H1 (cell line): ENCODE measurements around the gene KLHL33. TPM values are rescaled to one million over a fixed set of nuclear protein-coding genes. Genes with fewer than 3 reads are reported as not detected.
"Not testable (repeated sequence)": the region's sequence is repeated elsewhere in the genome, so short reads cannot be mapped to it uniquely, and the experiment has no call there.

ENCODE experiments used
- CTCF ChIA-PET: fragments of 300-600 bp; sonication (Branson Sonifier 250); formaldehyde crosslinking; loops from one replicate; lab custom pipeline; 2021; ENCODE audit not compliant: partially characterized antibody; lab: Charles Lee
- POLR2A ChIA-PET: fragments of 300-600 bp; sonication (Branson Sonifier 250); formaldehyde crosslinking; loops from one replicate; lab custom pipeline; 2021; ENCODE audit warnings: inconsistent platforms; ENCODE audit not compliant: partially characterized antibody; lab: Charles Lee
- DNase-seq, 2 experiments: peaks; one replicate each; pipeline versions ENCODE4 v3.0.0 to v3.0.0-alpha.2; 2010 to 2022; ENCODE audit warnings: low spot score in 2 of 2, low read depth in 1 of 2, mixed read lengths in 1 of 2
- FAIRE-seq: peaks from 2 replicates; lab custom pipeline; 2011; peaks lifted over from hg19 to GRCh38; lab: Jason Lieb, UNC
- H2AFZ ChIP-seq: 2 replicates; pipeline ENCODE4 v1.8.1; 2012; ENCODE audit warnings: low read length, inconsistent platforms
- H2AK5ac ChIP-seq: 2 replicates; pipeline ENCODE4 v1.6.1; 2013; ENCODE audit warnings: low read depth, low read length
- H2BK120ac ChIP-seq: replicated peaks from 2 replicates; pipeline ENCODE3; 2013; ENCODE audit warnings: low read depth, low read length, inconsistent platforms
- H2BK12ac ChIP-seq: 2 replicates; pipeline ENCODE4 v1.6.1; 2013; ENCODE audit warnings: low read depth, low read length
- H2BK15ac ChIP-seq: 2 replicates; pipeline ENCODE4 v1.6.1; 2013; ENCODE audit warnings: low read length
- H2BK20ac ChIP-seq: 2 replicates; pipeline ENCODE4 v1.6.1; 2013; ENCODE audit warnings: low read length
- H2BK5ac ChIP-seq: 2 replicates; pipeline ENCODE4 v1.6.1; 2013; ENCODE audit warnings: low read depth, low read length
- H3K14ac ChIP-seq: 2 replicates; pipeline ENCODE4 v1.6.1; 2013; ENCODE audit warnings: inconsistent platforms; ENCODE audit not compliant: insufficient read length
- H3K18ac ChIP-seq: 2 replicates; pipeline ENCODE4 v1.6.1; 2013; ENCODE audit warnings: low read length; ENCODE audit errors: extremely low read depth
- H3K23ac ChIP-seq: 2 replicates; pipeline ENCODE4 v1.6.1; 2013; ENCODE audit warnings: inconsistent platforms; ENCODE audit not compliant: insufficient read length
- H3K23me2 ChIP-seq: 2 replicates; pipeline ENCODE4 v1.6.1; 2013; ENCODE audit warnings: low read depth, low read length
- H3K27ac ChIP-seq: 2 replicates; pipeline ENCODE4 v1.6.1; 2011; ENCODE audit warnings: low read depth, low read length, inconsistent platforms
- H3K27me3 ChIP-seq, 4 experiments: replicated peaks in 1 of 4; 1 replicate in 1 of 4; 2 replicates in 3 of 4; pipeline versions ENCODE4 v1.6.1 to v1.8.1; 2011 to 2013; ENCODE audit warnings: low read length in 3 of 4, mild to moderate bottlenecking in 3 of 4, inconsistent platforms in 2 of 4, mixed read lengths in 2 of 4, moderate library complexity in 1 of 4; ENCODE audit not compliant: control insufficient read depth in 3 of 4, insufficient read depth in 3 of 4; ENCODE audit errors: extremely low read depth in 1 of 4
- H3K36me3 ChIP-seq, 4 experiments: 2 replicates each; pipeline versions ENCODE4 v1.6.1 to v1.8.1; 2011 to 2013; ENCODE audit warnings: mild to moderate bottlenecking in 4 of 4, low read length in 3 of 4, moderate library complexity in 2 of 4, control low read depth in 1 of 4, inconsistent platforms in 1 of 4; ENCODE audit not compliant: insufficient read depth in 4 of 4, control insufficient read depth in 2 of 4
- H3K4ac ChIP-seq: replicated peaks from 2 replicates; pipeline ENCODE3; 2013; ENCODE audit warnings: low read length, low read depth, mixed read lengths, inconsistent platforms; ENCODE audit not compliant: insufficient read length
- H3K4me1 ChIP-seq, 4 experiments: replicated peaks in 1 of 4; 1 replicate in 1 of 4; 2 replicates in 3 of 4; pipeline versions ENCODE4 v1.6.1 to v1.8.1; 2011 to 2013; ENCODE audit warnings: low read length in 3 of 4, inconsistent platforms in 2 of 4, mixed read lengths in 1 of 4; ENCODE audit not compliant: insufficient read depth in 4 of 4, control insufficient read depth in 3 of 4
- H3K4me2 ChIP-seq, 2 experiments: 2 replicates each; pipeline versions ENCODE4 v1.6.1 to v1.8.1; 2011 to 2013; ENCODE audit warnings: low read depth in 2 of 2, low read length in 2 of 2, control low read depth in 1 of 2, inconsistent platforms in 1 of 2, mild to moderate bottlenecking in 1 of 2; ENCODE audit not compliant: insufficient read depth in 1 of 2
- H3K4me3 ChIP-seq, 4 experiments: fragments of 200-600, 300-600 bp in 1 of 4; sonication (generic), shearing (Covaris generic), sonication (Bioruptor Twin) in 1 of 4; 2 replicates each; pipeline versions ENCODE4 v1.5.1 to v1.8.1; 2011 to 2016; ENCODE audit warnings: low read length in 4 of 4, low read depth in 3 of 4, control low read depth in 2 of 4, inconsistent platforms in 2 of 4, mild to moderate bottlenecking in 2 of 4, mixed read lengths in 1 of 4, moderate library complexity in 1 of 4; ENCODE audit not compliant: insufficient read depth in 2 of 4; ENCODE audit errors: extremely low read depth in 1 of 4
- H3K56ac ChIP-seq: replicated peaks from 2 replicates; pipeline ENCODE3; 2013; ENCODE audit warnings: low read depth, mild to moderate bottlenecking, mixed read lengths, low read length, inconsistent platforms; ENCODE audit not compliant: insufficient read length
- H3K79me1 ChIP-seq: 2 replicates; pipeline ENCODE4 v1.6.1; 2013; ENCODE audit warnings: low read depth, low read length, control low read depth
- H3K79me2 ChIP-seq, 2 experiments: 2 replicates each; pipeline versions ENCODE4 v1.6.1 to v1.8.1; 2012 to 2013; ENCODE audit warnings: low read length in 2 of 2, mild to moderate bottlenecking in 2 of 2, inconsistent platforms in 1 of 2; ENCODE audit not compliant: insufficient read depth in 2 of 2, control insufficient read depth in 1 of 2
- H3K9ac ChIP-seq, 4 experiments: replicated peaks in 1 of 4; 1 replicate in 1 of 4; 2 replicates in 3 of 4; pipeline versions ENCODE4 v1.6.1 to v1.8.1; 2011 to 2013; ENCODE audit warnings: low read depth in 3 of 4, low read length in 3 of 4, control low read depth in 2 of 4, mild to moderate bottlenecking in 2 of 4, moderate library complexity in 2 of 4, inconsistent platforms in 1 of 4; ENCODE audit errors: extremely low read depth in 1 of 4
- H3K9me3 ChIP-seq, 2 experiments: 2 replicates each; pipeline versions ENCODE4 v1.6.1 to v1.8.1; 2012 to 2013; ENCODE audit warnings: mild to moderate bottlenecking in 2 of 2, moderate library complexity in 2 of 2, control low read depth in 1 of 2, inconsistent platforms in 1 of 2, low read depth in 1 of 2, low read length in 1 of 2, mixed read lengths in 1 of 2; ENCODE audit not compliant: insufficient read depth in 2 of 2
- H4K20me1 ChIP-seq, 2 experiments: replicated peaks in 1 of 2; 2 replicates each; pipeline versions ENCODE3 to v1.8.1; 2011 to 2013; ENCODE audit warnings: inconsistent platforms in 2 of 2, low read length in 2 of 2, mild to moderate bottlenecking in 1 of 2; ENCODE audit not compliant: insufficient read depth in 2 of 2, control insufficient read depth in 1 of 2
- H4K5ac ChIP-seq: 2 replicates; pipeline ENCODE4 v1.6.1; 2013; ENCODE audit warnings: low read length, low read depth, mixed read lengths, inconsistent platforms; ENCODE audit not compliant: insufficient read length
- H4K8ac ChIP-seq: 2 replicates; pipeline ENCODE4 v1.8.0; 2013; ENCODE audit warnings: mild to moderate bottlenecking, moderate library complexity, low read length, inconsistent platforms; ENCODE audit not compliant: insufficient read depth; ENCODE audit errors: extremely low read depth
- H4K91ac ChIP-seq: replicated peaks from 2 replicates; pipeline ENCODE3; 2013; ENCODE audit warnings: low read length, mixed read lengths, inconsistent platforms; ENCODE audit not compliant: insufficient read length
- TBP ChIP-seq: IDR thresholded peaks from 2 replicates; pipeline ENCODE4 v1.6.1; 2011; ENCODE audit warnings: low read depth, low read length, improper control_type of control experiment
- WGBS, 2 experiments: shearing (Covaris generic) in 1 of 2; methylation state at CpG; one replicate each; pipeline versions ENCODE4 v1.1.6 to v1.1.7; 2013 to 2015; ENCODE audit warnings: low lambda C conversion rate in 2 of 2, mixed read lengths in 2 of 2, inconsistent platforms in 1 of 2, low coverage in 1 of 2, missing lambda C conversion rate in 1 of 2; ENCODE audit not compliant: insufficient replicate concordance in 2 of 2, insufficient coverage in 1 of 2, insufficient read length in 1 of 2; ENCODE audit errors: extremely low coverage in 1 of 2, missing lambda C conversion rate in 1 of 2; 5-methylcytosine and 5-hydroxymethylcytosine counted together
- polyA plus RNA-seq, 7 experiments: library from polyadenylated mRNA; depleted of rRNA in 3 of 7; stranded (reverse) in 5 of 7; unstranded in 2 of 7; fragments of >200 nt in 5 of 7; fragments of 200-250 nt in 2 of 7; gene quantifications; 1 replicate in 5 of 7; 2 replicates in 1 of 7; 4 replicates in 1 of 7; pipeline versions ENCODE4 v1.2.1 to v1.2.3, GENCODE V29; 2011 to 2013; ENCODE audit warnings: missing spikeins in 2 of 7, mixed read lengths in 2 of 7
- total RNA-seq: library from RNA; stranded (reverse); fragmentation: NEBNext Ultra II Directional; extraction: Animal tissue kit (Norgen Biotek cat#: 25700); gene quantifications from 2 replicates; pipeline ENCODE4 v1.2.1, GENCODE V29; 2021

Gene KLHL33
- total and polyA plus RNA-seq, 2 of the 8 experiments (the other 6 are each of a cell fraction or from before 2014, with no cell fraction given), result 0.11 to 0.17 TPM

DNA sequence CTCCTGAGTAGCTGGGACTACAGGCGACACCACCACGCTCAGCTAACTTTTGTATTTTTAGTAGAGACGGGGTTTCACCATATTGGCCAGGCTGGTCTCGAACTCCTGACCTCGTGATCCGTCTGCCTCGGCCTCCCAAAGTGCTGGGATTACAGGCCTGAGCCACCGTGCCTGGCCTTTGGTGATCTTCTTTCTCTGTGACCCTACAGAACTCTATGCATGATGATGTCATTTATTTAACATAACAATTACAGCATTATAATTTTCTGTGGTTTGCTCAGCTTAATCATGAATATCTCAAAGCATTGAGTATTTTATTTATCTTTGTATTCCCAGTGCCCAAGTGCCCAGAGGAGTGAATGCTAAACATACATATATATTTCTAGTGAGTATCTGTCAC, 16.9 kb upstream of the KLHL33 start:
- H3K79me2 ChIP-seq, result peaks cover 3 to 38% of the 10 kb centered on the region in 2 experiments; a peak in 3 of 4 replicates
- TF ChIP-seq TBP, result peak; percentile 70
- not testable (repeated sequence) for H3K14ac ChIP-seq

More for the DNA sequence above, 16.9 kb upstream of the KLHL33 start:
- H3K27ac ChIP-seq, FAIRE-seq, H2BK5ac ChIP-seq, H3K23ac ChIP-seq, H4K5ac ChIP-seq, H3K27me3 ChIP-seq, H3K18ac ChIP-seq, H3K9me3 ChIP-seq, H3K4ac ChIP-seq, H3K79me1 ChIP-seq, H3K56ac ChIP-seq, H3K9ac ChIP-seq, H2BK20ac ChIP-seq, H4K20me1 ChIP-seq, H3K4me3 ChIP-seq, H3K23me2 ChIP-seq, H2AK5ac ChIP-seq, H2BK12ac ChIP-seq, H4K91ac ChIP-seq, H2AFZ ChIP-seq, DNase-seq, H4K8ac ChIP-seq, H2BK120ac ChIP-seq, H2BK15ac ChIP-seq: not testable (repeated sequence)
- POLR2A ChIA-PET, result interaction anchor here (0.7 to 5.5 kb wide), 7 partner anchors 8 to 160 kb away, joined by 3 to 88 read pairs (median 5); partner anchors contain the start of genes PARP2, PIP4P1 and PNP
- CTCF ChIA-PET, result interaction anchor here (0.6 to 3.7 kb wide), 6 partner anchors 33 to 413 kb away, joined by 3 to 9 read pairs (median 4); partner anchors contain the start of gene TEP1
- Histone ChIP-seq H3K4me1 (peaks cover 0 to 10% (median 1%) of the 10 kb centered on the region in 4 experiments; a peak in 3 of 7 replicates), H3K4me2 (peak overlapping the region in 1 of 2 experiments; percentile 74; a peak in 1 of 4 replicates), H3K36me3 (peaks cover 30 to 60% (median 51%) of the 10 kb centered on the region in 4 experiments)
- 93% methylated on average over 8 of the region's 8 CpGs; no CpG with 5 or more reads in 1 of the 2 experiments for WGBS, 2 experiments
